HG03442 (cell line): Measurements from ENCODE around the gene PRKCQ.

Experiments
- ATAC-seq: cut with Tn5 transposase; IDR thresholded peaks from one replicate; pipeline ENCODE4 v1.9.1; 2021; ENCODE audit warnings: mild to moderate bottlenecking, moderate library complexity; ENCODE audit not compliant: unreplicated experiment

PRKCQ gene

DNA sequence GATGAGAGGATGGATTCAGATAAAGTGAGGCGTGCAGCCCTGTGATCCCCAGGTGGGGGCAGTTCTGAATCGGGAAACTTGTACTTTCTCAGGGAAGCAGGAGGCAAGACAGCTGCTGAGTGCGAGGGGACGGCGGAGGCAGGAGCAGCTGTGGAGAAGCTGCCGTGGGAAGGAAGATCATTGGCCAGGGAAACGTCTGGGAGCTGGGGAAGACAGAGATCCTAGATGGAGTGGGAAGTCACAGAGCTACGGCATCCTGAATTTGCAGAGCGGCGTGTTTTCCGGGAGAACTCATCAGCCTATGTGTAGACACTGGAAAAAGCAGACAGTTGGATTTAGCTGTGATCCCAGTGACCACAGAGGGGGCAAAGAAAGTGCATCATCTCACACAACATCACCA lies 9.2 kb downstream of the PRKCQ start:
- ATAC-seq: no peak

DNA sequence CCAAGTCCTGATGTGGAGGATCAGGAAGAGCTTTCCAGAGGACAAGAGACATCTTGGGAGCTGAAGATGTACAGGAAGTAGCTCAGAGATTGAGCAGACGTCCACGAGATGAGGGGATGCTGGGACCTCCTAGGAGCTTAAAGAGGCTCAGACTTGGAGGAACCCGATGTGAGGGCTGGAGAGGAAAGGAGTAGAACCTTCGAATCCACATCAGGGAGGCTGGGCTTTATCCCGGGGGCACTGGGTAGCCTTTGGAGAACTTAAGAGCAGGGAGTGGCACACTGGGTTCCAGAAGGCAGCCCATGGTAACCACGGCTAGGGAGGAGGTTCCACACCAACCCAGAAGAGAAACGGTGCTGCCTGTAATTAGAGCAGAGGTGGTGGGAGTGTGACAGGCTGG lies 10.8 kb downstream of the PRKCQ start:
- ATAC-seq: no peak

DNA sequence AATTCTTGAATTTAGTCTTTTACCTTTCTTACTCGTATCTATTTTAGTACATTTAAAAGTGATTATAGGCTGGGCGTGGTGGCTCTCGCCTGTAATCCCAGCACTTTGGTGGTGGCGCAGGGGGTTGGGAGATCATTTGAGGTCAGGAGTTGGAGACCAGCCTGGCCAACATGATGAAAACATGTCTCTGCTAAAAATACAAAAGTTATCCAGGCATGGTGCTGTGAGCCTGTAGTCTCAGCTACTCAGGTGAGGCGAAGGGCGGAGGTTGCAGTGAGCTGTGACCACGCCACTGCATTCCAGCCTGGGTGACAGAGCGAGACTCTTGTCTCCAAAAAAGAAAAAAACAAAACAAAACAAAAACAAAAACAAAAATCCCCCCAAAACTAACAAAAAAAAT lies 12.2 kb downstream of the PRKCQ start:
- no peak for ATAC-seq

DNA sequence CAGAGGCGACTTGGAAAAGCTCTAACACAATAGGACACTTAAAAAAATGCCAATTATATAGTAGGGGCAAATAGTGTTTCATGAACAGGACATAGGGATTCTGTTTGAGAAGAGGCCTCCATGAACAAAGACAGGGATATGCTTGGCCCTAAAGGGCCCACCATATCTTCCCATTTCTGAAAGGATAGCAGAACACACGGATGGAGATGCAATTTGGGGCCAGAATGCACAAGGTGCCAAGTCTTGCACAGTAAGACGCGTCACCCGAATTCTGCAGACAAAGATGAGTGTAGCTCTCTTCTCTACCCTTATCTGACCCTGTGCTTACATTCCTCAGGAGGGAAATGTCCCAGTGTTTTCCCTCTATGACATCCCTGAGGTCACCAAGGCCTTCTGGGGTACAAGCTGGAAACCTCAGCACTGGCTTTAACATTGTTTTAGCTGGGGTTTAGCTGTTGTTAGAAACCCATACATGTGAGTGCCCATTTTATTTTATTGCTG lies 12.8 kb downstream of the PRKCQ start:
- ATAC-seq: no peak

DNA sequence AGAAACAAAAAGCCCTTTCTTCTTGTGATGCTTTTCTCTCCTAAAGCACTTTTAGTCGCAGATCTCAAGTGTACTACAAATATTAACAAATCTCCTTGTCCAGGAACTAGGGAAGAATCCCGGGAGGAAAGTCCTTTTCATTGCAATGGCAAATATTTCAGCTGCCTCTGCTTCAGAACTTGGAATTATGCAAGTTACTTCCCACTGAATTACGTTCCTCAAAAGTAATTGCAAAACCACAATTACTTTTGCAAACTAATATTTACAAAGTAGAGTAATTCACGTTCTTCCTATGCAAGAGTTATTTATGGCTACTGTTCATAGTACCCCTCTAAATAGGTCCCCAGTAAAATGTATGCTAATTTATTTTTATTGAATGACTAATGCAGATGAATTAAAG lies 14.5 kb downstream of the PRKCQ start:
- no peak for ATAC-seq

DNA sequence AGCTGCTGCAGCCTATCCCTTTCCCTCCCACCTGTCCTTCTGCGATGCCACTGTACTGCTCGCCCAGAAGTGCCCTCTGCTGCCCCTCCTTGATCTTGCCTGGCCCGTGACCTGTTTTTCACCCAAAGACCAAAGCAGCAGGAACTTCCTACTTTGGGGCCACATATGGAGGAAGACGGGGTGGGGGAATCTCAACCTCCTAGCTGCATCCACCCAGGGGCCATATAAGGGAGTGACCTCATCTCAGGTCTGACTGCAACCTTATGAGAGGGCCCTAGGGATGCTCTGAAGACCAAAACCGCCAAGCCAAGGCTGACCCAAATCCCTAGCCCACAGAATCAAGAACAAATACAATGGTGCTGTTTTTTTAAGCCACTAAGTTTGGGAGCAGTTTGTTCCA lies 15.7 kb downstream of the PRKCQ start:
- no peak for ATAC-seq

DNA sequence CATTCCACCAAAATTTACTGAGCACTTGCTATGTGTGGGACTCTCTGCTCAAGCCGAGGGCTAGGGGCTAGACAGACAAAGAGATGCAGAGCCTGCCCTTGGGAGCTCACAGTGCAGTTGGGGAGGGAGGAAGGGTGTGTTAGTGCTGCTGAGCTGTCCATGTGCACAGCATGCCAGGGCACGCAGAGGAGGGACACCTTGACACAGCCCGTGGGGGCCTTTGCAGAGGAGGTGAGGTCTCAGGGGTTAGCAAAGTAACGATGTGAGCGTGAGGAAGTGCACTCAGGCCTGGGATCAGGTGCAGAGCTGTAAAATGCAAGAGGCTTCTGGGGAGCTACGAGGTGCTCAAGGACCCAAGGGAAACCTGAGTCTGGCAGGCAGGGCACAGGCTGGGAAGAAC lies 16.3 kb downstream of the PRKCQ start:
- ATAC-seq: no peak

DNA sequence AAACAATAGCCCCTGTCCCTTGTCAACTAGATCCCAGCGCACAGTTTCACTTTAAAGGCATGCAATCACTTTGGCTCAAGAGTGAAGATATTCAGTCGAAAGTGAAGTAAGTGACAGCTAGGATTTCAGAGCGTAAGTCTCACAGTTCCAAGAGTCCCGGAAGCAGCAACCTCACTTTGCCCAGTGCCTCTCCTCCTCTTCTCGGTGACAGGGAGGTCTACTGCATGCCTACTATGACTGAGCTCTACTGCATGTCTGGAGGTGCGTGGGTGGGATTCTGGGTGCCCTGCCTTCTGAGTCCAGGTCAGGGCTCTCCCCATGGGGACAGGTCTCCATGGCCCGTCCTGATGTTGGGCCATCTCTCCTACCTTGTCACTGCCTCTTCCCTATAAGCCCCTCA lies 17.0 kb downstream of the PRKCQ start:
- ATAC-seq: no peak

DNA sequence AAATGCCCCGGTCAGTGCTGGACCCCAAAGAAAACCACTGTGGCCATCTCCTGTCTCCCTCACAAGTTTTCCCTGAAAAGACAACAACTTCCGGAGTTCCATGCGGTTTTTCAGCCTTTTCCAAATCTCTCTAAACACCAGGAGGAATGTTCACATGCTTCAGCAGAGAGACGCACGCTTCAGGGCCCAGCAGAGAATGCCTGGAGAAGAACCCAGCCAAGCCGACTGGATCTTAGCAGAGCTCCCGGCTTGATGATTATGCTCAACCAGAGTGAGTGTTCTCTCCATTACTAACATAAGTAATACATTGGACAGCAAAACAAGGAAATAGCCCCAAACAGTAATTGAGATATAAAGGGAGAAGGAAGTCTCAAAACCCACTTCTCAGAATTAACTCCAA lies 17.9 kb downstream of the PRKCQ start:
- no peak for ATAC-seq

DNA sequence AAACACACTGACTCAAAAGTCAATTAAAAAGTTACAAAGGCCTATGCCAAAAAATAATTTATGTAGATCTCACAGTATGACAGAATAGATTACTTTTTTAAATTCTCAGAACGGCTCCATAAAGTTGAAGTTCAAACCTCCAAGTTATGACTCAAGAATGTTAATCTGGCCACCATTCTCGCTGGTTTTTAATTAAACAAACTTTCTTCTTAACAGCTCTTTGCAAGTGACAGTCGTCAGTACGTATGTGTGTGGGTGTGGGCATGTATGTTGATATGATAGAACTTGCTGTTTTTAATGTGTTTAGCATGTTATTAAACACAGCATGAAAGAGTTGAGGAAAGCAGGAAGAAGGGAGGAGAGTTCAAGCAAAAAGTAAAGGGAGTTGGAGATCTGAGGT lies 18.5 kb downstream of the PRKCQ start:
- ATAC-seq: no peak

DNA sequence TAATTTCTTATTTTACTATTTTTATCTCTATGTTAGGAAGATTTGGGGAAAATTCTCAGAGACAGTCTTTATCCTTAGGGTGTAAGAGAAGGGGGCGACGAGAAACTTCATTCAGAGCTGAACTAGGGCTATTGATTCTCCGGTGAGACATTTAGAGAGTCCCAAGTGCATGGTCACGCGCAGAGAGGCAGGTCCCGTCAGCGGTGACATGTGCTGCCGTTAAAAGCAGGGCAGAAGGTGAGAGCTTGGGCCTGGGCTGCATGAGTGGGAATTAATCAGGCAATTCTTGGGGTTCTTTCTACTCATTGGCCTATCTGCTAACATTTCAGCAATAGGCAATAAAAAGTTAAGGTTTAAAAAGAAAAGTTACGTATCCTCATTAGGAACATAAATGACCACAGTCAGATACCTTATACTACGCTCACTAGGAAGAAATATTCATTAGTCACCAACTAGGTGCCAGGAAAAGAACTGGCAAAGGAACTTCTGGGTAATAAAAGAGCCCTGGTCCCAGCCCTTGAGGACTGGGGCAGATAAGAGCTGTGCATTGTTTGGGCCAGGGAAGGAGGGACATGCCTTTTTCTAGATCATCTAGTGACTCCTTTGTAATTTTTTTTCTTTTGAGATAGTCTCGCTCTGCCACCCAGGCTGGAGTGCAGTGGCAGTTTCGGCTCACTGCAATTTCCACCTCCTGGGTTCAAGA lies 21.2 kb downstream of the PRKCQ start:
- ATAC-seq: no peak

DNA sequence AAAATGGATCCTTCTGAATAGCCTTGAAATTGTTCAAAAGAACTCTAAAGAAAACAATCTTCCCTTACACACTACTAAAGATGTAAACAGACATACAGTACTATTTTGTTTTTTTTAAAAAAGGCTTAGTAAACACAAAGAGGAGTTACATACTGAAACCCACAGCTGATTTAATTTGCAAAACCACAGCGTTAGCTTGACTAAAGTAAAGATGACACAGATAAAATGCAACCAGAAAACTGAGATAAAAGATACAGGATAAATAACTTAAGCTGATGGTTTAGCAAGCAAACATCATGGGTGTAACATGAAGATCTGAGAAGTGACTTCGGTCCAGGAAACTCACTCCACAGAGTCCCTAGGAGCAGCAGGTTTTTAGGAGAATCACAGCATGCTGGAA lies 21.8 kb downstream of the PRKCQ start:
- no peak for ATAC-seq

DNA sequence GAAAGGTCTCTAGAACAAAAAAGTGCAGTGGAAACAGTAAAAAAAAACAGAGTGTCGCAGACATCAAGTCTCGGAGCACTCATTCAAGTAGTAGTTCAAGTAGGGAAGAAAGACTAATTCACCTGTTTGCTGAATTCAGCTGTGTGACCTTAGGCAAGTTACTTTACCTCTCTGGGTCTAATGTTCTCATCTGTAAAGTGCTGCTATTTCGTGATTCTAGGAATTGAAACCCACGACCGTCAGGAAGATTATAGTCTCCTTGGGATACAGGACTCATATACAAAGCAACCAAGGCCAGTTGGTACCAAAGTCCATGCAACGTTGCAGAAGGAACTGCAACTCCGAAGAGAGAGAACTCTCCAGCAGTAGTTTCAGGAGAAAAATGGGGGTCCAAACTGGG lies 26.1 kb downstream of the PRKCQ start:
- ATAC-seq: no peak

DNA sequence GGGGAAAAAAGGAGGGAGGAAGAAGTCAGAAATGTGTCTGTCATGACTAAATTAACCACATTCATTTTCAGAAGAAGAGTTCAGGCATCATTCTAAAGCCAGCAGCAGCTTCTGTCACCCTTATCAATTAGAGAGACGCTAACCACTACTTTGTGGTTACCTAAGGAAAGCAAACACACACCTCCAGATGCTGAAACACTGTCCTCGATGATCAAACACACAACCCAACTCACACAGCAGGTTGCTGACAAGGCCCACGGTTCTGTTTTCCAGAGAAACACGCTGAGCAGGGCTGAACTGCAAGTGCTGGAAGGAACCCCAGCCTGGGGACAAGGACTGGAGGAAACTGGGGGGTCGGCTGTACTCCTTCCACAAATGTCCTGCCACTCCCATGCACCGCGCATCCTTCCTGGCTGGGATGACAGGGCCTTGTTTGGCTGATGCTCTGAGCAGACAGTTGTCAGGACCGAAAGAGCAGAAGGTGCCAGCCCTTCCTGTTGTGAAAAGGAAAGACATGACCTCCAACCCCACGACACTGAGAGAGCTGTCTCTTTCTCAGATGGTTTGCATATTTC lies 36.6 kb downstream of the PRKCQ start:
- ATAC-seq: no peak

DNA sequence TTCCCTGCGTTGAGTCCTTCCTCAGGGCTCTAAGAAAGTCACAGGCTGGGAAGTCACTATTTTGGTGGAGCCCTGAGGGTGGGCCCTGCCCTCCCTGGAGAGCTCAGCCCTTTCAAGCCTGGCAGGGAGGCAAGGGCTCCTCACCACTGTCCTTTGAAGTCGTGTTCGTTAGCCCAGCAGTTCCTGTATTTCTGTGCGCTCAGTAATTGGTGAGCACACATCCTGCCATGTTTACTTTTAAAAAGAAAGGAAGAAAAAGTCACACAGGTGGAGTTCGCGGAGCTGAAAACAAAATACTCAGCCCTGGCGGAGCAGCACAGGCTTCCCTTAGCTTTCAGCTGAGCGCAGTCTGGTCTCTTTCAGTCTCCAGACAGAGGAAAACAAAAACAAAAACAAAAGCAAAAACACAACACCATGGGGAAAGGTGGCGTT lies 37.1 kb downstream of the PRKCQ start:
- ATAC-seq: no peak

DNA sequence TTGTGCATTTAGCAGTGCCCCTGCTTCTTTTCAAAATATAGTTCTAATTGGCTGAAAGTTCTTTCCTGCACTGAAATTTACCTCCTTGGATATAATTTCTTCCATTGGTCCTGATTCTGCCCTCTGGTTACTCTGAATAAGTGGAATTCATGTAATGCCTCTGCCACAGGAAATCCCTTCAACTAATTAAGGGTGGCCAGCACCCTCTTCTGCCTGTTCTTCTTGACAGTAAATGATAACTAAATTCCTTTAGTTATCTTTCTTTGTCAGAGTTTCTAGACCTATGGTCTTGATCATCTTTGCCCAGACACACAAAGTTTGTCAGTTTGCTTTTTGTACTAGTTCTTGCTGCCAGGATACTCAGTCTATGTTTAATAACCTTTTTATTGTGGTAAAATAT lies 40.2 kb downstream of the PRKCQ start:
- no peak for ATAC-seq

DNA sequence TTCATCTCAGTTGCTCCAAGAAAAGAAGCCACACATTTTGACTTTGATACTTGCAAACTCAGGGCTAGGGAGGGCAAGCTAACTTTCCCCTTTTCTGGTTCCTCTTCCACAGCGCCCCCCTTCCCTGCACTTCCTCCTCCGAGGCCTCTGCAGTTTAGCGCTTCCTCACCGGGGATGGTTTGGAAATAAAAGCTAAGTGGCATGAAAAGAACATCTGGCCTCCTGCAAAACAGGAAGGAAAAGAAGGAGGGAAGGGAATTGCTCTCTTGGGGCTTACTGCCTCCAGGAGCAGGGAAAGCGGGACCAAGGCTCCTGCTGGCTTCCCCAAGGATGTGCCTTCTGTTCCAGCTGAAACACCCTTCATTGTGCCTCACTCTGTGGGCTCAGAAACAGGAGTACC lies 42.3 kb downstream of the PRKCQ start:
- ATAC-seq: no peak

DNA sequence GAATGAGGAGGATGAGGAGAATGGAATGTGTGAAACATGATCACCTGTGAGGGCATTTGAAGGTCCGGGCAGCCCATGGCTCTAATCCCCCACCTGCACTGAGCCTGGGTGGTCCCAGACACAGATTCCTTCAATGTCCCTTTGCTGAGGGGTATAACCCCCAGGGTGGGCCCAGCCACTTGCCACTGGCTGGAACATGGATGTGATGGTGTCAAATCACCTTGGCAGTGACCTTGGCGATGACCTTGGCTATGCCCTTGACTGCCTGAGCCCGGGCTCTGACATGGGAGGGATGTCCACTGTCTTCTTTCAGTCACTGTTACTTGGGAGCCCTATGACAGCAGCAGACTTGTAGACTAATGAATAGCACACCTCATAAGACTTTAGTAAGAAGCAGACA lies 44.0 kb downstream of the PRKCQ start:
- ATAC-seq: no peak

DNA sequence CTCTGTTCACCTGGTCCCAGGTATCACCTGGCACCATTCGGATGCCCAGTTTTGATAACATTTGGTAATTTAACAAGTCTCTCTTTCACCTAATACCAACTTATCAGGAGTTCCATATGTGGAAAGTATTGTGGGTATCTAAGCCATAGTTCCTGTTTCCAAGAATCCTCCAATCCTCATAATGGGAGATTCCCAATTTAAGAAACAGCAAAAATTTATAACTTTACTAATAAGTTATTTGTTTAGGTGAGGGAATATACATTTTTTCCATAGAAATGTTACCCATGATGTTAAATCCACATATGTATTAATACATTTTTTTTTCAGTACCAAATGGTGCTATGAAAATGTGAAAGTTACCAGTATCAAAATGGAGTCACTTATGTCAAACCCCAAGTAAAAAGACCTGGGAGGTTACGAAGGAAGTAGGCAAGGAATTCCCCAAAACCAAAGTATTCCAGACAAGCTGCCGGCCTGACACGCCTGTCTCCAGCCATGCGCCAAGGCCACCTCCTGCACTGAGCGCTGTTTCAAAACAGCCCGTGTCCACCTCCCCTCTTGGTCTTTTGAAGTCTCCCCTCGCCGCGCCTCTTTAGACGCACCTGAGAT lies 44.8 kb downstream of the PRKCQ start:
- no peak for ATAC-seq

DNA sequence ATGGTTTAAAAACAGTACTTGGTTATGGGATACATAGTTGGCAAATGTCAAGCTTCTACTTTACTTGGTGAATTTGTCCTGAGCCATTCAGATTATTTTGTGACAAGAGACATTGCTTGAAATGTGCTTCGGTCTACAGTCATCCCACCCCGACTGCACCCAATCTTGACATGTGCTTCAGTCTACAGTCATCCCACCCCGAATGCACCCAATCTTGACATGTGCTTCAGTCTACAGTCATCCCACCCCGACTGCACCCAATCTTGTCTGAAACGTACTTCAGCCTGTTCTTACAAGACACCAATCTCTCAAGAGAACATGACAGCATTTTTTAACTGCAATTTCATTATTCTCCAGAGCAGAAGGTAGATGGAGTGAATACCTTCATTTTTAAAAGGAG lies 47.8 kb downstream of the PRKCQ start:
- ATAC-seq: no peak

DNA sequence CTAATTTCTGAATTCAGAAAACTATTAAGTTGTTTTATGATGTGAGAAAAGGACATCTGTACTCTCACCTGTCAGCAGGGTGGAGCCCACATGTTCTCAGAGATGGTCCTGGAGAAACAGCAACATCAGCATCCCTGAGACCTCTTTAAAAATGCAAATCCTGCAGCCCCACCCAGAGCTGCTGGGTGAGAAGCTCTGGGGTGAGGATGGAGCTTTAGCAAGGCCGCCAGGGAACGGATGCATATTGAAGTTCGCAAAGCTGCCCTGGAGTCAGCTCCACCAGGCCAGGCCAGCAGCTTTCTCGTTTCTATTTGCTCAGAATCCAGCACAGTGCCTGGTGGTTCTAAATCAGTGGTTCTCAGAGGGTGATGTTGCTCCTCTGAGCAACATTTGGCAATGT lies 49.1 kb downstream of the PRKCQ start:
- no peak for ATAC-seq

DNA sequence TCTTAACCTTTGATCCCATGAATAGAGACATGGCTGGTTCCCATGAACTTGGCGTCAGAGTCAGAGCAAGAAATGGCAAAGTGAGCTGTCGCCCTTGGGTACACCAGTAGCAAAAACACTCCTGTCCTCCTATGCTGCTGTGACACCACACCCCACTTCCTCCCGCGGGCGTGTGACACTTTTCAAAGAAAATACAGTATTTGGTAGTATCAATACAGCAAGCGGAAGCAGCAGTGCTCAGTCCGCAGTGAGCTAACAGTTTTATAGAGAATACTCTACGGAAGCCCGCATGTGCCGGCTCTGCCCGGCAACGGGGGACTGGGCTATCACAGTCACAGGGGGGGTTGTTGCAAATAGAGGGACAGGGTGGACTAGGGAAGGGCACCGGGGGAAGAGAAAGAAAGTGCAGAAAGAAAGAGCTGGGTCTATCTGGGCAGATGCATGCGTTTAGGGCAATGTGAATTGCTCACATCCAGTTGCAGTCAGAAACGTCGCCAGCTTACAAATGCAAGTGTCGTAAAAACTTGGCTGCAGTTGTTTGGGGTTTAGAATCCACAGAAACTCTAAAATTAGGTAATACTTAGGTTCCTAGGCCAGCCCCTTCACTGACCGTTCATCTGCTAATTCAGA lies 49.8 kb downstream of the PRKCQ start:
- ATAC-seq: no peak
